Dedifferentiated amniotic fluid mesenchymal stem cell (primary cell): Measurements from ENCODE around the gene SUOX.
"Not testable (repeated sequence)": the region's sequence is repeated elsewhere in the genome, so short reads cannot be mapped to it uniquely, and the experiment has no call there.

Source experiments
- DNase-seq: peaks from one replicate; pipeline ENCODE4 v3.0.0-alpha.2; 2016; ENCODE audit errors: extremely low spot score

SUOX gene

DNA sequence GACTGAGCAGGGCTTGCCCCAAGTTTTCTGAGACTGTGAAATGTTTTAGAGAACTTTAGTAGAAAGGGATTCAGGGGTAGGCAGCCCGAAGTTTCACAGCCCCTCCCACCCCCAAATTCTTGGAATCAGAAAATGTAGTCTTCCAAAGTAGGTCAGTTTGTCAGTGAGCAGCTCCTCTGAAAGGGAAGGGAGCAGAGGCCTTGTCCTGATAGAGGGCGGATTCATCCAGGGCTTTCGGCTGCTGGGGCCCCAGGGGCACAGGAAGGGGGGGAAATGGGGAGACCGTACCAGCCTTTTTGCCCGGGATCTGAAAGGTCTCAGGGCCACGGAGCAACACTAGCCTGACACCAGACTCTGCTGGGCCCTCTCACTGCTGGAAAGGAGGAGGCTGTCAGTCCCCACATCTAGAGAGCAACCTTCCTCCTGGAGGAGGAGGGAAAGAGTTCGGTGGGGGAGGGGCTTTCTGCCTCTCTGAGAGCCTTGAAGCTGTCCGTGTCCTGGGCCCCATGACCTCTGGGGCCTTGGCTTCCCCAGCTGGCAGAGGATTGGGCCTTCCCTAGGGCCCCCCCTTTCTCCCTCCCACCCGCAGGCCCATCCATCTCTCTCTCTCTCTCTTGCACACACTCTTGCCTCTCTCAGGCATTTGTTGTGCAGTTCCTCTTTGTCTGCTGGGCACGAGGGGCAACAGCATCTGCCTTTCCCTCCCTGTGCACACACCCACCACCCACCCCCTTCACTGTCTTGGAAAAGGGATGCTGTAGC lies 23.5 kb downstream of the SUOX start, which contains the start of gene IKZF4:
IKZF4 (plus strand) TSS at position 621 of the 762 bp plus-strand sequence. CDS start 451 bp downstream, outside the sequence.
- DNase-seq, result no peak

- no peak for DNase-seq
Measured at GRCh38 chr12:56021889-56022497, 24.9 kb downstream of the SUOX start.

GRCh38 chr12:56028511-56029165 lies 31.6 kb downstream of the SUOX start:
- DNase-seq, result no peak

GRCh38 chr12:56029166-56029519 lies 32.1 kb downstream of the SUOX start:
- DNase-seq, result no peak

DNA sequence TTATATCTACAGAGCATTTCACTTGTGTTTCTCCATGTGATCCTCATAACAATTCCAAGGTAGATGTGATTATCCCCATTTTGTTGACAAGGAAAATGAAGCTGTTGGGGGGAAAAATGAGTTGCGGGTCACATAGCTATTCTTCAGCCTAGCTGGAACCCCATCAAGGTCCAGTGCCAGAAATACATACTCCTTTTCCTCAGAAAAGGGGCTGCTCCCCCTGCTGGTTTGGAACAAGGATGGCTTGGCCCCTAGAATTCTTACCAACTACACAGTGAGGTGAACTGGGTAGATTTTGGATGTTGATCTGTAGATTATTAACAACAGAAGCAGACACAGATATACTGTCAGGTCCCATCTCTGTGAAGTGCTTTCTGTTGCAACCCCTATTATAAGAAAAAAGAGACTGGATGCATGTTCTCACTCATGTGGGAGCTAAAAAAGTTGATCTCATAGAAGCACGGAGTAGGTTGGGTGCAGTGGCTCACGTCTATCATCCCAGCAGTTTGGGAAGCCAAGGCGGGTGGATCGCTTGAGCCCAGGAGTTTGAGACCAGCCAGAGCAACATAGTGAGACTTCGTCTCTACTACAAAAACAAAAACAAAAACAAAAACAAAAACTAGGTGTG lies 32.7 kb downstream of the SUOX start:
- peak; percentile 74 for DNase-seq

- DNase-seq, result no peak
Measured at GRCh38 chr12:56031987-56032386, 34.9 kb downstream of the SUOX start.

DNA sequence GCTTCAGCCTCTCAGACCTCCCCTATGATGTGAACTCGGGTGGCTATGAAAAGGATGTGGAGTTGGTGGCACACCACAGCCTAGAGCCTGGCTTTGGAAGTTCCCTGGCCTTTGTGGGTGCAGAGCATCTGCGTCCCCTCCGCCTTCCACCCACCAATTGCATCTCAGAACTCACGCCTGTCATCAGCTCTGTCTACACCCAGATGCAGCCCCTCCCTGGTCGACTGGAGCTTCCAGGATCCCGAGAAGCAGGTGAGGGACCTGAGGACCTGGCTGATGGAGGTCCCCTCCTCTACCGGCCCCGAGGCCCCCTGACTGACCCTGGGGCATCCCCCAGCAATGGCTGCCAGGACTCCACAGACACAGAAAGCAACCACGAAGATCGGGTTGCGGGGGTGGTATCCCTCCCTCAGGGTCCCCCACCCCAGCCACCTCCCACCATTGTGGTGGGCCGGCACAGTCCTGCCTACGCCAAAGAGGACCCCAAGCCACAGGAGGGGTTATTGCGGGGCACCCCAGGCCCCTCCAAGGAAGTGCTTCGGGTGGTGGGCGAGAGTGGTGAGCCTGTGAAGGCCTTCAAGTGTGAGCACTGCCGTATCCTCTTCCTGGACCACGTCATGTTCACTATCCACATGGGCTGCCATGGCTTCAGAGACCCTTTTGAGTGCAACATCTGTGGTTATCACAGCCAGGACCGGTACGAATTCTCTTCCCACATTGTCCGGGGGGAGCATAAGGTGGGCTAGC lies 37.7 kb downstream of the SUOX start:
- no peak for DNase-seq

GRCh38 chr12:56037161-56037560 lies 40.1 kb downstream of the SUOX start:
- no peak for DNase-seq

GRCh38 chr12:56038022-56038655 lies 41.1 kb downstream of the SUOX start:
- DNase-seq, result no peak

- no peak for DNase-seq
Measured at GRCh38 chr12:56040151-56040550, 43.1 kb downstream of the SUOX start.

DNA sequence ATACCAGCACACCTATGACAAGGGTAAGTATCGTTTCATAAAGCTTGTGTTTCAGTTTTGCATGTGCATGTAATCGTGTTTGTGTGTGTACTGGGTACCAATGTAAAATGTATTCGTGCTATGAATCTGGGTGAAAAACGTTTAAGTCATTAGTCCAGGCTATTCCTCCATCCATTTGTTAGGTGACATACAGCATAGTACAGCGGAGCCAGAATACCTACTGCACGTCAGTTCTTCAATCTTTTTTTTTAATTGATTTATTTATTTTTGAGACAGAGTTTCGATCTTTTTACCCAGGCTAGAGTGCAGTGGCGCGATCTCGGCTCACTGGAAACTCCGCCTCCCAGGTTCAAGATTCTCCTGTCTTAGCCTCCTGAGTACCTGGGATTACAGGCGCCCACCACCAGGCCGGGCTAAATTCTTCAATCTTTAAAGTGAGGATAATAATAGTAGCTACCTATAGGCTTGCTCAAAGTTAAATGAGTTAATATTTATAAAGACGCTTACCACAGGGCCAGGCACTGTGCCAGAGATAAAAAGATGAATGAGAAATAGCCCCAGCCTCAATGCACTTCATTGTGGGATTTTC lies 44.0 kb downstream of the SUOX start:
- DNase-seq, result no peak

GRCh38 chr12:56041552-56042429 lies 44.7 kb downstream of the SUOX start, which contains the start of gene RPS26:
TSS of gene RPS26 (plus strand) at chr12:56041918. CDS start at chr12:56042167, 249 bp downstream.
- DNase-seq, result peak; percentile 99

DNA sequence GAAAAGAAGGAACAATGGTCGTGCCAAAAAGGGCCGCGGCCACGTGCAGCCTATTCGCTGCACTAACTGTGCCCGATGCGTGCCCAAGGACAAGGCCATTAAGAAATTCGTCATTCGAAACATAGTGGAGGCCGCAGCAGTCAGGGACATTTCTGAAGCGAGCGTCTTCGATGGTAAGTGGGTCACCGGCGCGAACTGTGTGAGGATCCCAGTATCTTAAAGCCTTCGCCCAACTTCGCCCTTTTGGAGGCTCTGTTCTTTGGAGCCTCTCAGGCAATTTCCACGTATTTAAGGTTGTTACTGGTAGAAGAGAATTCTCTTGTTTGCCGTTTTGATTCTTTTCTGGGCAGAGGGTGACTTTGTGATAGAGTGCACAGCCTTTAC lies 45.3 kb downstream of the SUOX start:
- not testable (repeated sequence) for DNase-seq

- no peak for DNase-seq
Measured at GRCh38 chr12:56042843-56043242, 45.8 kb downstream of the SUOX start.

DNA sequence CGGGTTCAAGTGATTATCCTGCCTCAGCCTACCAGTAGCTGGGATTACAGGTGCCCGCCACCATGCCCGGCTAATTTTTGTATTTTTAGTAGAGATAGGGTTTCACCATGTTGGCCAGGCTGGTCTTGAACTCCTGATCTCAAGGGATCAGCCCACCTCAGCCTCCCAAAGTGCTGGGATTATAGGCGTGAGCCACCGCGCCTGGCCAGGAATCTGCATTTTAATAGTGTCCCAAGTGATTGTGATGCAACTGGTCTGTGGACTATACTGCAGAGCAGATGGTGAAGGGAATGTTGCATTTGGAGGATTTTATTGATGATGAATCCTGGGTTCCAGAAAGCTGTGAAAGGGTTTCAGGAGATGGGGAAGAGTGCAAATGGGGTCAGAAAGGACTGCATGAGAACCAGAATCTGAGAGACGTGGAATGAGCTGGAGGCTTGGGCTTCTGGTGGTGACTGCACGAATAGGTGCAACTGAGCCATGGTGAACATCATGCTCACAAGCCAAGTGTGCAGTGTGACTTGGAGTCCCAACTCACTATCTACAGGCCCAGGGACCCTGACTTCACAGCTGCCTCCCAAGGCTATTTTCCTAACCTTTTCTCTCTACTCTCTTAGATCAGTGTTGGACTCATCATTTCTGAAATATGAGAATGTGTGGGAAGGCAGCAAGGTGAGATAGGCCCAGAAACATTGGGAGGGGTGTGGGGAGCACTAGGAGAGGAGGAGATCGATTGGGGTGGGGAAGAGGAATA lies 49.1 kb downstream of the SUOX start:
- DNase-seq, result no peak

DNA sequence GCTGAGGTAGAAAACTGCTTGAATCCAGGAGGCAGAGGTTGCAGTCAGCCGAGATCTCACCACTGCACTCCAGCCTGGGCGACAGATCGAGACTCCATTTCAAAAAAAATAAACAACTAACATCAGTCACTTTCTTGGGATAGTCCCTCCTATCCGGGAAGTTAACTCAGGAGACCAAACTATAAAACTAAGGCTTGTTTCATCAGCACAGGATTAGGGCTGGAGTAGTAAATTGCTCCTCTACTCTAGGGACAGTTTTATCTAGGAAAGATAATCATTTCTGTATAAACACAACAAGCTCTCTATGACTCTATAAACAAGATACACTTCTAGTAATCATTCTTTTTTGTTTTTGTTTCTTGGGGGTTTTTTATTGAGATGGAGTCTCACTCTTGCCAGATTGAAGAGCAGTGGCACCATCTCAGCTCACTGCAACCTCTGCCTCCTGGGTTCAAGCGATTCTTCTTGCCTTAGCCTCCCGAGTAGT lies 56.4 kb downstream of the SUOX start:
- no peak for DNase-seq
